HepG2 (cell line): ENCODE measurements around the gene OR4S2. TPM values are rescaled to one million over a fixed set of nuclear protein-coding genes. Genes with fewer than 3 reads are reported as not detected.

Experiments used
- polyA plus RNA-seq, 8 experiments: library from polyadenylated mRNA; depleted of rRNA in 3 of 8; stranded (reverse) in 7 of 8; unstranded in 1 of 8; fragments of >200 nt; fragmentation: Illumina TruSeq in 4 of 8; extraction: Trizol in 4 of 8; gene quantifications; 2 replicates each; pipeline versions ENCODE4 v1.2.1 to v1.2.3, GENCODE V29; 2011 to 2016; ENCODE audit warnings: low read depth in 4 of 8, missing spikeins in 1 of 8, mixed read lengths in 1 of 8; ENCODE audit not compliant: insufficient read depth in 1 of 8
- total RNA-seq, 5 experiments: library from RNA; depleted of rRNA; stranded (reverse); fragments of >200 nt; fragmentation: Illumina TruSeq; extraction: Trizol; gene quantifications; 2 replicates each; pipeline ENCODE4 v1.2.3, GENCODE V29; 2016; ENCODE audit warnings: low read depth in 1 of 5
- TF ChIP-seq, protein P1 (sequence below): sonication (generic); formaldehyde crosslinking; IDR thresholded peaks from 2 replicates; pipeline ENCODE4 v1.4.0; 2020; ENCODE audit warnings: missing genetic modification reagents, borderline replicate concordance

Gene OR4S2
- total and polyA plus RNA-seq, 2 of the 13 experiments (the other 11 are each of a cell fraction or from before 2014, with no cell fraction given): not detected

GRCh38 chr11:55701429-55701828 is 53.3 kb downstream of the OR4S2 start (continued):
- TF ChIP-seq, protein P1, sequence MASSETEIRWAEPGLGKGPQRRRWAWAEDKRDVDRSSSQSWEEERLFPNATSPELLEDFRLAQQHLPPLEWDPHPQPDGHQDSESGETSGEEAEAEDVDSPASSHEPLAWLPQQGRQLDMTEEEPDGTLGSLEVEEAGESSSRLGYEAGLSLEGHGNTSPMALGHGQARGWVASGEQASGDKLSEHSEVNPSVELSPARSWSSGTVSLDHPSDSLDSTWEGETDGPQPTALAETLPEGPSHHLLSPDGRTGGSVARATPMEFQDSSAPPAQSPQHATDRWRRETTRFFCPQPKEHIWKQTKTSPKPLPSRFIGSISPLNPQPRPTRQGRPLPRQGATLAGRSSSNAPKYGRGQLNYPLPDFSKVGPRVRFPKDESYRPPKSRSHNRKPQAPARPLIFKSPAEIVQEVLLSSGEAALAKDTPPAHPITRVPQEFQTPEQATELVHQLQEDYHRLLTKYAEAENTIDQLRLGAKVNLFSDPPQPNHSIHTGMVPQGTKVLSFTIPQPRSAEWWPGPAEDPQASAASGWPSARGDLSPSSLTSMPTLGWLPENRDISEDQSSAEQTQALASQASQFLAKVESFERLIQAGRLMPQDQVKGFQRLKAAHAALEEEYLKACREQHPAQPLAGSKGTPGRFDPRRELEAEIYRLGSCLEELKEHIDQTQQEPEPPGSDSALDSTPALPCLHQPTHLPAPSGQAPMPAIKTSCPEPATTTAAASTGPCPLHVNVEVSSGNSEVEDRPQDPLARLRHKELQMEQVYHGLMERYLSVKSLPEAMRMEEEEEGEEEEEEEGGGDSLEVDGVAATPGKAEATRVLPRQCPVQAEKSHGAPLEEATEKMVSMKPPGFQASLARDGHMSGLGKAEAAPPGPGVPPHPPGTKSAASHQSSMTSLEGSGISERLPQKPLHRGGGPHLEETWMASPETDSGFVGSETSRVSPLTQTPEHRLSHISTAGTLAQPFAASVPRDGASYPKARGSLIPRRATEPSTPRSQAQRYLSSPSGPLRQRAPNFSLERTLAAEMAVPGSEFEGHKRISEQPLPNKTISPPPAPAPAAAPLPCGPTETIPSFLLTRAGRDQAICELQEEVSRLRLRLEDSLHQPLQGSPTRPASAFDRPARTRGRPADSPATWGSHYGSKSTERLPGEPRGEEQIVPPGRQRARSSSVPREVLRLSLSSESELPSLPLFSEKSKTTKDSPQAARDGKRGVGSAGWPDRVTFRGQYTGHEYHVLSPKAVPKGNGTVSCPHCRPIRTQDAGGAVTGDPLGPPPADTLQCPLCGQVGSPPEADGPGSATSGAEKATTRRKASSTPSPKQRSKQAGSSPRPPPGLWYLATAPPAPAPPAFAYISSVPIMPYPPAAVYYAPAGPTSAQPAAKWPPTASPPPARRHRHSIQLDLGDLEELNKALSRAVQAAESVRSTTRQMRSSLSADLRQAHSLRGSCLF (CRISPR knock-in tag): no peak

Other genes starting within 250 kb of the OR4S2 start
- not detected in 2 replicates for gene OR4C15, start 93.9 kb upstream of the OR4S2 start, total RNA-seq (2016; rRNA removed; fragmentation: Illumina TruSeq; extraction: Trizol)
- not detected in 2 replicates for gene OR4C15, start 93.9 kb upstream of the OR4S2 start, polyA plus RNA-seq (2011; rRNA removed)
- not detected in 2 replicates for gene OR4C16, start 76.2 kb upstream of the OR4S2 start, total RNA-seq (2016; rRNA removed; fragmentation: Illumina TruSeq; extraction: Trizol)
- gene OR4C16, start 76.2 kb upstream of the OR4S2 start, polyA plus RNA-seq (2011; rRNA removed): not detected in 2 replicates
- not detected in 2 replicates for gene OR4C11, start 40.7 kb upstream of the OR4S2 start, total RNA-seq (2016; rRNA removed; fragmentation: Illumina TruSeq; extraction: Trizol)
- not detected in 2 replicates for gene OR4C11, start 40.7 kb upstream of the OR4S2 start, polyA plus RNA-seq (2011; rRNA removed)
- not detected in 2 replicates for gene OR4P4, start 13.2 kb upstream of the OR4S2 start, total RNA-seq (2016; rRNA removed; fragmentation: Illumina TruSeq; extraction: Trizol)
- gene OR4P4, start 13.2 kb upstream of the OR4S2 start, polyA plus RNA-seq (2011; rRNA removed): not detected in 2 replicates
- not detected in 2 replicates for gene OR4C6, start 13.9 kb downstream of the OR4S2 start, total RNA-seq (2016; rRNA removed; fragmentation: Illumina TruSeq; extraction: Trizol)
- gene OR4C6, start 13.9 kb downstream of the OR4S2 start, polyA plus RNA-seq (2011; rRNA removed): not detected in 2 replicates
- not detected in 2 replicates for gene OR5D13, start 125.1 kb downstream of the OR4S2 start, total RNA-seq (2016; rRNA removed; fragmentation: Illumina TruSeq; extraction: Trizol)
- not detected in 2 replicates for gene OR5D13, start 125.1 kb downstream of the OR4S2 start, polyA plus RNA-seq (2011; rRNA removed)
- gene OR5D14, start 147.2 kb downstream of the OR4S2 start, total RNA-seq (2016; rRNA removed; fragmentation: Illumina TruSeq; extraction: Trizol): not detected in 2 replicates
- gene OR5D14, start 147.2 kb downstream of the OR4S2 start, polyA plus RNA-seq (2011; rRNA removed): not detected in 2 replicates
- gene OR5L1, start 163.0 kb downstream of the OR4S2 start, total RNA-seq (2016; rRNA removed; fragmentation: Illumina TruSeq; extraction: Trizol): not detected in 2 replicates
- gene OR5L1, start 163.0 kb downstream of the OR4S2 start, polyA plus RNA-seq (2011; rRNA removed): not detected in 2 replicates
- not detected in 2 replicates for gene OR5D18, start 171.3 kb downstream of the OR4S2 start, total RNA-seq (2016; rRNA removed; fragmentation: Illumina TruSeq; extraction: Trizol)
- not detected in 2 replicates for gene OR5D18, start 171.3 kb downstream of the OR4S2 start, polyA plus RNA-seq (2011; rRNA removed)
- not detected in 2 replicates for gene OR5L2, start 178.9 kb downstream of the OR4S2 start, total RNA-seq (2016; rRNA removed; fragmentation: Illumina TruSeq; extraction: Trizol)
- gene OR5L2, start 178.9 kb downstream of the OR4S2 start, polyA plus RNA-seq (2011; rRNA removed): not detected in 2 replicates
- not detected in 2 replicates for gene OR5D16, start 190.4 kb downstream of the OR4S2 start, total RNA-seq (2016; rRNA removed; fragmentation: Illumina TruSeq; extraction: Trizol)
- not detected in 2 replicates for gene OR5D16, start 190.4 kb downstream of the OR4S2 start, polyA plus RNA-seq (2011; rRNA removed)
- gene TRIM51, start 235.0 kb downstream of the OR4S2 start, total RNA-seq (2016; rRNA removed; fragmentation: Illumina TruSeq; extraction: Trizol): not detected in 2 replicates
- gene TRIM51, start 235.0 kb downstream of the OR4S2 start, polyA plus RNA-seq (2011; rRNA removed): not detected in 2 replicates